Cortex of kidney (tissue), 1 donor: ENCODE results near the gene CPNE7.

Experiments
- DNase-seq: peaks from one replicate; lab custom pipeline; 2025; lab: John Stamatoyannopoulos, UW

CPNE7 gene

DNA sequence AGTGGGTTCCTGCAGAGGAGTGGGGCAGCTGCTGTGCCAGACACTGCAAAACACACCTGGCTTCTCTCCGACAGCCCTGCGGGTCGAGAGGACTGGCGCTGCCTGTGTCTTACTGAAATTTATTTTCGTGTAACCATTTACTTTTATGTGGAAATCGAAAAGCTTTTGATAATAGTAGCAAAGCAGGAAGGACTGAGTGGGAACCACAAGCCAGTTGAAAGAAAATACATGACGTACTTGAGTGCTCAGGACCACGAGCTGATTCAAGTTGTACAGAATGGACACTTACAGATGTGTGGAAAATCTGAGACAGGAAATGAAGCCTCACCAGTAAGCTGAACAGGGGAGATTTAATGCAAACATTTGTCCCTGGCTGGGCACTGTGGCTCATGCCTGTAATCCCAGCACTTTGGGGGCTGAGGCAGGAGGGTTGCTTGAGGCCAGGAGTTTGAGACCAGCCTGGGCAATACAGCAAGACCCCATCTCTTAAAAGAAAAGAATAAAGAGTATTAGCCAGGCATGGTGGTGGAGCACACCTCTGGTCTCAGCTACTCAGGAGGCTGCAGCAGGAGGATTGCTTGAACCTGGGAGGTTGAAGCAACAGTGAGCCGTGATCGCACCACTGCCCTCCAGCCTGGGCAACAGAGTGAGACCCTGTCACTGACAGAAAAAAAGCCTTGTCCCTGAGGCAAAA is 26.4 kb upstream of the CPNE7 start:
- DNase-seq: no peak

DNA sequence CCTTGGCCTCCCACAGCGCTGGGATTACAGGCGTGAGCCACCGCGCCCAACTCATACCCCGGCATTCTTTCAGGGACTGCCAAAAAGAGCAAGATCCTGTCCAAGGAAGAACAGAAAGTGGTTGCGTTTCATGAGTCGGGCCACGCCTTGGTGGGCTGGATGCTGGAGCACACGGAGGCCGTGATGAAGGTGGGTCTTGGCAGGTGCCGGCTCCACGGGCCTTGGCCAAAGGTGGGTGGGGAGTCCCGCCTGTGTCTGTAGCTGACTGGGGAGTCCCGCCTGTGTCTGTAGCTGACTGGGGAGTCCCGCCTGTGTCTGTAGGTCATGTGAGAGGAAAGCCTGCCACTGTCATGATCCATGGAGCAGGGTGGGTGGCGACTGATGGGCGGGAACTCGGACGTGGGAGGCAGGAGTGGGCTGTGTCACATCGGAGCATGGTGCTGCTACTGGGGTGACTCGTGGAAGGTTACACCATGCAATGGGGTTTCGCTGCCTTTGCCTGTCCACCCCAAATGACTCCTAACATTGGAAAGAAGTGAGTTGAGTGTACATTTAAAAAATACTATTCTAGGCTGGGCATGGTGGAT is 25.0 kb upstream of the CPNE7 start:
- DNase-seq: no peak

DNA sequence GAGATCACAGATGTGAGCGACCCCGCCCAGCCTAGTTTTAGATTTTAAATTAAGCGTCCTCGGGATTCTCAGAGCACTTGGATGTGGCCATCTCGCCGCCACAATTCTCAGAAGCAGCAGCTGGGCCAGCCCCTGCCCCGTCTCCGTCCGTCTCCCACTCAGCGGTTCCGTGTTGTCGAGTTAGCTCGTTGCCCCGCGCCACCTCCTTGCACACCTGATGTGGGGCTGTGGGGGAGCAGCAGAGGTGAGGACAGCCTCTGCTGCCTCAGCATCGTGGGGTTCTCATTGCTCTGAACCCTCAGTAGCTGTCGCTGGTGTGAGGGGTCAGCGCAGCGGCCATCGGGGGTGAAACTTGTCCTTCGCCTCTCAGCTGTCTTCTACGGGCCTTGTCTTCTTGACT is 23.2 kb upstream of the CPNE7 start:
- DNase-seq: no peak

DNA sequence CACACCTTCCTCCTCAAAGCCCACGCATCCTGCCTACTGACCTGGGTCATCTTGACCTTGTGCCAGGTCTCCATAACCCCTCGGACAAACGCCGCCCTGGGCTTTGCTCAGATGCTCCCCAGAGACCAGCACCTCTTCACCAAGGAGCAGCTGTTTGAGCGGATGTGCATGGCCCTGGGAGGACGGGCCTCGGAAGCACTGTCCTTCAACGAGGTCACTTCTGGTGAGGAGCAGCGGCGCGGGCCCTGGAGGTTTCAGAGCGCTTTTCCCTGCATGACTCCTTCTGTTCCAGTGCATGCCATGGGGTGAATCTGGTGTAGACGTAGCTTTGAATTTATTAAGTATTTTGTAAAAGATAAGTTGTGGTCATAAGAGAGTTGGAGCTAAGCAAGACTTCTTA is 22.6 kb upstream of the CPNE7 start:
- no peak for DNase-seq

DNA sequence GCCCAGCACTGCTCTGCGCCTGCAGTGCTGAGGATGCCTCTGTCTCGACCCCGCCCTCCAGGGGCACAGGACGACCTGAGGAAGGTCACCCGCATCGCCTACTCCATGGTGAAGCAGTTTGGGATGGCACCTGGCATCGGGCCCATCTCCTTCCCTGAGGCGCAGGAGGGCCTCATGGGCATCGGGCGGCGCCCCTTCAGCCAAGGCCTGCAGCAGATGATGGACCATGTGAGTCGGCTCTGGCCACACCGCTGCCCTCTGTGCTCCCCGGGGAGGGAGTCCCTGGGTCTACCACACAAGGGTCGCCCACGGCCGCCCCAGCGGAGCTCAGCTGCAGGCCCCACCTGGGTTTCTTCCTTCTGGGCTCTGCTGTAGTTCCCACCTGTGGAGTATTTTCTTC is 21.8 kb upstream of the CPNE7 start:
- DNase-seq: no peak

DNA sequence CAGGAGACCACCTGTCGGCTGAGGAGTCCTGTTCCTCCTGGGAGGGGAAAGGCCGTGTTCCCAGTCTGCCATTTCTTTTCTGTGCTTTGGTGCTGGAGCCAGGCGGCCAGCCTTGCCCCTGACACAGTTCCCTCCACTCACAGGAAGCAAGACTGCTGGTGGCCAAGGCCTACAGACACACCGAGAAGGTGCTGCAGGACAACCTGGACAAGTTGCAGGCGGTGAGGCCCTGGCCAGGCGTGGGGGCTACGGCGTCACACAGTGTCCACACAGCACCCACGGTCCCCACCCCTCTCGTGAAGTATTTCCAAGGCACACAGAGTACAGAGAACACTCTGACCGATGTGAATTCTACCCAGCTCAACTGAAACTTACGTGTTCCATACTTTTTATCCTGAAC is 21.2 kb upstream of the CPNE7 start:
- no peak for DNase-seq

DNA sequence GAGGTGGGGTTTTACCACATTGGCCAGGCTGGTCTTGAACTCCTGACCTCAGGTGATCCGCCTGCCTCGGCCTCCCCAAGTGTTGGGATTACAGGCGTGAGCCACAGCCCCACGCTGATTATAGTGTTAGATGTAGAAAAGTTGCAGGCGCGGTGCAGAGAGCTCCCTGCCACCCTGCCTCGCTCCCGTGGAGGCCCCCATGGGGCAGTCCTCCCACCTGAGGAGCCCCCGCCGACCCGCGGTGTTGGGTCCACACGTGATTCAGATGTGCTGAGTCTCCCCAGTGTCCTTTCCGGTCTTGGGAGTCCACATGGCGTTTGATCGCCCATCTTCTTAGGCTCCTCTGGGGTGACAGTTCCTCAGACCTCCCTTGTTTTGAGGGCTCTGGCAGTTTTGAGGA is 20.3 kb upstream of the CPNE7 start:
- no peak for DNase-seq

DNA sequence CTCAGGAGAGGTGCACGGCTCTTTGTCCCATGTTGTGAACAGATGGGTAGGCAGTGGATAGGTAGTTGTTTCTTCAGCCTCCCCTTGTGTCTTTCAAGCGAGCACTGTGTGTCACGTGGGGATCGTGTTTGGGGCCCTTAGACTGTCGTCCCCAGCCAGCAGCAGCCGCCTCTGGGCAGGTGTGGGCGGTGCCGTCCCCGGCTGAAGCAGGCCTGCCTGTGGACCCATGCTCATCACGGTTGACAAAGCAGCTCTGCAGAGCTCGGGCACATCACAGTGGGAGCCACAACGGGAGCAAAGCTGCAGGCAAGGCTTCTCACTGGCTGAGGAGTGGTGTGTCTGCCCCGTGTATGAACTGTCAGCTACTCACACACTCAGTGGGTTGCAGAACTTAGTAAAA is 19.8 kb upstream of the CPNE7 start:
- no peak for DNase-seq

DNA sequence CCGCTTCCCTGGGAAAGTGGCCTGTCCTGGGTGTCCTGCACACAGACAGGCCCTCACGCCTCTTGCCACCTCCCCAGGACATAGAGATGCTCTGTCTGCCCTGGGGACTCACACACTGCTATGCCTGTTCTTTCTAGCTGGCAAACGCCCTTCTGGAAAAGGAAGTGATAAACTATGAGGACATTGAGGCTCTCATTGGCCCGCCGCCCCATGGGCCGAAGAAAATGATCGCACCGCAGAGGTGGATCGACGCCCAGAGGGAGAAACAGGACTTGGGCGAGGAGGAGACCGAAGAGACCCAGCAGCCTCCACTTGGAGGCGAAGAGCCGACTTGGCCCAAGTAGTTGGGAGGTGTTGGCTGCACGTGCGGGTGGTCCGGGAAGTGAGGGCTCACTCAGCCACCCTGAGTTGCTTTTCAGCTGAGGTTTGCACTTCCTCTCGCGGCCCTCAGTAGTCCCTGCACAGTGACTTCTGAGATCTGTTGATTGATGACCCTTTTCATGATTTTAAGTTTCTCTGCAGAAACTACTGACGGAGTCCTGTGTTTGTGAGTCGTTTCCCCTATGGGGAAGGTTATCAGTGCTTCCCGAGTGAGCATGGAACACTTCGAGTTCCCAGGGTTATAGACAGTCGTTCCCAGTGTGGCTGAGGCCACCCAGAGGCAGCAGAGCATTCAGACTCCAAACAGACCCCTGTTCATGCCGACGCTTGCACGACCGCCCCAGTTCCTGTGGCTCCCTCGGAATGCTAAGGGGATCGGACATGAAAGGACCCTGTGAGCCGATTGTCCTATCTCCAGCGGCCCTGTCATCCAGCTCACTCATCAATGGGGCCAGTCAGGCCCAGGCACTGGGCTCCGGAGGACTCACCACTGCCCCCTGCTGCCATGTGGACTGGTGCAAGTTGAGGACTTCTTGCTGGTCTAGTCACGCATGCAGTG is 18.5 kb upstream of the CPNE7 start:
- no peak for DNase-seq

DNA sequence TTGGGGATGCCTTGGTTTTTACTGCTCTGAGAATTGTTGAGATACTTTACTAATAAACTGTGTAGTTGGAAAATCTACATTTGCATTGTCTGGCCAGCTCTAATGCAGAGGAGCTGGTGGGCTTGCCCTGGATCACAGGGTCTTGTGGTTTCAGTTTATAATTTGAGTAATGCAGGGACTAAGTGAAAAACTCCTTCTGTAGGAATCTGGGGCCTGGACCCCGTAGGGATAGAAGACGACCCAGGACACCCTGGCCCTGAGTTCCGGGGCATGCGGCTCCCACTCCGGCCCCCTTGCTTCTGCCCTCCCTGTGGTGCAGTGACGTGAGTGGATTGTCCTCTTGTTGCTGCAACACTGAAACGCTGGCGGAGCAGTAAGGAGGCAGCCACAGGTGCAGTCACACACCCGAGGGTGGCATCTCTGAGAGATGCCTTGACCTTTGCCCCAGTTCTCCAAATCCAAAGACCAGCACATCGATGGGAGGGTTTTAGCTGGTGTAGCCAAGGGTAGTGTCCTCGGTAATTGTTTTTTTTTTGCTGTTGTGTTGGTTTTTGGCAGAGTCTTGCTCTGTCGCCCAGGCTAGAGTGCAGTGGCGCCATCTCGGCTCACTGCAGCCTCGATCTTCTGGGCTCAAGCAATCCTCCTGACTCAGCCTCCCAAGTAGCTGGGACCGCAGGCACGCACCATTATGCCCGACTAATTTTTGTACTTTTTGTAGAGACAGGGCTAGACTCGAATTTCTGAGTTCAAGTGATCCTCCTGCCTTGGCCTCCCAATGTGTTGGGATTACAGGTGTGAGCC is 17.7 kb upstream of the CPNE7 start:
- no peak for DNase-seq

DNA sequence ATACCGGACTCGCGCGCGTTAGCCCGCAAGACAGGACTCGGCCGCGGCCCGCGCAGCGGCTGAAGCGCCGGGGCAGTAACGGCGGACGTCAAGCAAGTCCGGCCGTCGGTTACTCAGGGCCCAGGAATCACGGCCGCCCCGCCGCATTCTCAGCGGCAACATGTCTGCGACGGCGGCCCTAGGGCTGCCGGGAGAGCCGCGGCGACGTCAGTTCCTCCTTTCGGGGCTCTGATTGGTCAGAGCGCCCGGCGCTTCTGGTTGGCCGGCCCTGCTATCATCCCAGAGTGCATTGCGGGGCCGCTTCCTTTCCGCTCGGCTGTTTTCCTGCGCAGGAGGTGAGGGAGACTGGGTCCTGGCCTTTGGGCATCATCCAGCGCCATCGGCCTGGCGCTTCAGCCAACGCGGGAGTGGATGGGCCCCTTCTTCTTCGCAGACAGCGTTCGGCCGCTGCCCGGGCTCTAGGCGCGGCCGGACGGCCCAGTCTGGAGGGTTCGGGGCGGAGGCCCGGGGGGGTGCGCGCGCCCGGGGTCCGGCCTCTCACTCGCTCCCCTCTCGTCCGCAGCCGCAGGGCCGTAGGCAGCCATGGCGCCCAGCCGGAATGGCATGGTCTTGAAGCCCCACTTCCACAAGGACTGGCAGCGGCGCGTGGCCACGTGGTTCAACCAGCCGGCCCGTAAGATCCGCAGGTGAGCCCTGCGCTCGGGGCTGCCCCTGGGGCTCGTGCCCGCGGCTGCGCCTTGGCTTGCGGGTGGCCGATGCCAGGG is 15.0 kb upstream of the CPNE7 start, which contains the start of gene RPL13:
RPL13 (plus strand) TSS at position 305 of the 764 bp plus-strand sequence; CDS start at position 583, 278 bp downstream.
- DNase-seq: peak; percentile 87

DNA sequence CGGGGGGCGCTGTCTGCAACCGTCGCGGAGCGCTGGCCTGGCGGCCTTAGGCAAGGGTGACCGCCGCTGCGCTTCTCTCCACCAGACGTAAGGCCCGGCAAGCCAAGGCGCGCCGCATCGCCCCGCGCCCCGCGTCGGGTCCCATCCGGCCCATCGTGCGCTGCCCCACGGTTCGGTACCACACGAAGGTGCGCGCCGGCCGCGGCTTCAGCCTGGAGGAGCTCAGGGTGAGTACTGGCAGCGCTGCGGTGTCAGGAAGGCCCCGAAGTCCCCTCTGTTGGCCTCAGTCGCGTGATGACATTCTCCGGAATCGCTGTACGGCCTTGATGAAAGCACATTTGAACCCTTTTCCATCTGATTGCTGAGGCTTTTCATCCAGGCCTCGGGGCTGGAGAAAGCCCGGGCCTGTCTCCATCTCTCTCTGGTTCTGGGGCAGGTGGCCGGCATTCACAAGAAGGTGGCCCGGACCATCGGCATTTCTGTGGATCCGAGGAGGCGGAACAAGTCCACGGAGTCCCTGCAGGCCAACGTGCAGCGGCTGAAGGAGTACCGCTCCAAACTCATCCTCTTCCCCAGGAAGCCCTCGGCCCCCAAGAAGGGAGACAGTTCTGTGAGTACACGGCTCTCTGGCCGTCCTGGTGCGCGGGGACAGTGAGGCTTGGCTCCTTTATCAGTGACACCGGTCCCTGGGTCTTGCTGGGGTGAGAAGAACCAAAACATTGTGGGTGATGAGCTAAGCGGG is 14.2 kb upstream of the CPNE7 start:
- no peak for DNase-seq

DNA sequence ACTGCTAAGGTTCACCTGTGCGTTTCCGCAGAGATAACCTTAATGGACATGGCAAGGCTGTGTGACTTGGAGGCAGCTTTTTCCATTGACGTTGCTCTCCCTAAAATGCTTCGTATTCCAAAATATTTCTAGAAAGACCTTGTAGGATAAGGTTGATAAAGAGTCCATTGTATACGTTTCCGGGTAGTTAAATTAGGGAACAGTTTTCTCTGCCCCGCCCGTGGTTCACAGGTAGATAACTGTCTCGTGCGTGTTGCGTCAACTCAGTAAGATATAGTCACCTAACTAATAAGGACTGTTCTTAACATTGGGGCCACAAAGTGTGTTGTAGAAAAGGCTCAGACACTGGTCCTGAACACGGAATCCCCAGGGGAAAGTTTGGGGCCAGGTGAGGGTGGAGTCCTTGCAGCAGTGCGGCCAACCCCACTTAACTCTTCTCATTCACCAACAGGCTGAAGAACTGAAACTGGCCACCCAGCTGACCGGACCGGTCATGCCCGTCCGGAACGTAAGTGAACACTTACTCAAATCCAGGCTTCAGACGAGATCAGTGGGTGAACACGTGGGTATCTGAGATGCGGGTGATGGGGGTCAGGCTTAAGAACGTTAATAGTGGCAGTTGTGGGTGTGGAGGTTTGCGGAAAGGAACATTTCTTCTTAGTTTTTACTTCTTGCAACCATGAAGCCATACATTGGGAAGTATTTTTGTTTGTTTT is 13.5 kb upstream of the CPNE7 start:
- no peak for DNase-seq

DNA sequence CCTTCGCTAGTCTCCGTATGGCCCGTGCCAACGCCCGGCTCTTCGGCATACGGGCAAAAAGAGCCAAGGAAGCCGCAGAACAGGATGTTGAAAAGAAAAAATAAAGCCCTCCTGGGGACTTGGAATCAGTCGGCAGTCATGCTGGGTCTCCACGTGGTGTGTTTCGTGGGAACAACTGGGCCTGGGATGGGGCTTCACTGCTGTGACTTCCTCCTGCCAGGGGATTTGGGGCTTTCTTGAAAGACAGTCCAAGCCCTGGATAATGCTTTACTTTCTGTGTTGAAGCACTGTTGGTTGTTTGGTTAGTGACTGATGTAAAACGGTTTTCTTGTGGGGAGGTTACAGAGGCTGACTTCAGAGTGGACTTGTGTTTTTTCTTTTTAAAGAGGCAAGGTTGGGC is 12.6 kb upstream of the CPNE7 start:
- no peak for DNase-seq

DNA sequence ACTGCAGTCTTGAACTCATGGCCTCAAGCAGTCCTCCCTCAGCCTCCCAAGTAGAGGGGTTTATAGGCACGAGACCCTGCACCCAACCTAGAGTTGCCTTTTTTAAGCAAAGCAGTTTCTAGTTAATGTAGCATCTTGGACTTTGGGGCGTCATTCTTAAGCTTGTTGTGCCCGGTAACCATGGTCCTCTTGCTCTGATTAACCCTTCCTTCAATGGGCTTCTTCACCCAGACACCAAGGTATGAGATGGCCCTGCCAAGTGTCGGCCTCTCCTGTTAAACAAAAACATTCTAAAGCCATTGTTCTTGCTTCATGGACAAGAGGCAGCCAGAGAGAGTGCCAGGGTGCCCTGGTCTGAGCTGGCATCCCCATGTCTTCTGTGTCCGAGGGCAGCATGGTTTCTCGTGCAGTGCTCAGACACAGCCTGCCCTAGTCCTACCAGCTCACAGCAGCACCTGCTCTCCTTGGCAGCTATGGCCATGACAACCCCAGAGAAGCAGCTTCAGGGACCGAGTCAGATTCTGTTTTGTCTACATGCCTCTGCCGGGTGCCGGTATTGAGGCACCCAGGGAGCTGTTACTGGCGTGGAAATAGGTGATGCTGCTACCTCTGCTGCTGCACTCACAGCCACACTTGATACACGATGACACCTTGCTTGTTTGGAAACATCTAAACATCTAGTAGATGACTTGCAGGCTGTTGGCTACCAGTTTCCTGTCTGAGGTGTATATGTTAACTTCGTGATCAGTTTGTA is 11.7 kb upstream of the CPNE7 start:
- no peak for DNase-seq

DNA sequence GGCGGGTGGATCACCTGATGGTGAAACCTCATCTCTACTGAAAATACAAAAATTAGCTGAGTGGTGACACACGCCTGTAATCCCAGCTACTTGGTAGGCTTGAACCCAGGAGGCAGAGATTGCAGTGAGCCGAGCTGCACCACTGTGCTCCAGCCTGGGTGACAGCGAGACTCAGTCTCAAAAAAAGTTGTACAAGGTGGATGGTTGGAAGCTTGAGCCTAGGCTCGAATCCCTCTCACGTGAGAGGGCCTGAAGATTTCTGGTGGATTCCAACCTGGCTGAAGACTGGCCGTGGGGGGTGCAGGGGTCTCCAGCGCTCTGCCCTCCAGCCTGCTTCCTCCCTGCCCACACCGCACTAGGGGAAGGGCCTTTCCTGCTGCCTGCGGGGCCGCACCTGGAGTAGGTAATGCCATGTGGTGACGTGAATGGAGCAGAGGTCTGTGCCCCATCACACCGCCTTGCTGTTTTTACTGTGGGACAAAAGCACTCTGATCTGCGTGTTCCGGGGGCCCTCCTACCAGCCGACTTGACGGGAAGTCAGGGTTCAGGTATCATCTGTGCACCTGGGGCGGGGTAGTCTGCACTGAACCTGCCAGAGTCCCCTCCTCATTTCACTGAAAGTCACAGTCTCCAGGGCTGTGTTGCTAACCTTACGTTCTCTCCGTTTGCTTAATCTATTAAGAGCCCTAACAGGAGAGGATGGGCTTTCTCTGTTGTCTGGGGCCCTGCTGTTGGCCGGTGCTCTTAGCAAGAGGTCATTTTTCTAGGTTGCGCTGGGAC is 10.9 kb upstream of the CPNE7 start:
- DNase-seq: no peak

DNA sequence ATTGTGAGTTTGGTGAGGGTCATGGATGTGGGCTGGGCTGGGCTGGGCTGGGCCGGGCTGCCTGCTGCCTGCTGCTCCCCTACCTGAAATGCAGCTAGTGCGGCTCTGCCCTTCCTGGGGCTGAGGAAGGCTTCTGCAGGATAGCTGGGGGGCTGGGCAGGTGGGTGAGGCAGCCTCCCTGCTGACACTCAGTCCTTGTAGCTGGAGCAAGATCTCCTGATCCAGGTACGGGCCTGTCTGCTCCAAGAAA is 10.4 kb upstream of the CPNE7 start:
- DNase-seq: no peak

DNA sequence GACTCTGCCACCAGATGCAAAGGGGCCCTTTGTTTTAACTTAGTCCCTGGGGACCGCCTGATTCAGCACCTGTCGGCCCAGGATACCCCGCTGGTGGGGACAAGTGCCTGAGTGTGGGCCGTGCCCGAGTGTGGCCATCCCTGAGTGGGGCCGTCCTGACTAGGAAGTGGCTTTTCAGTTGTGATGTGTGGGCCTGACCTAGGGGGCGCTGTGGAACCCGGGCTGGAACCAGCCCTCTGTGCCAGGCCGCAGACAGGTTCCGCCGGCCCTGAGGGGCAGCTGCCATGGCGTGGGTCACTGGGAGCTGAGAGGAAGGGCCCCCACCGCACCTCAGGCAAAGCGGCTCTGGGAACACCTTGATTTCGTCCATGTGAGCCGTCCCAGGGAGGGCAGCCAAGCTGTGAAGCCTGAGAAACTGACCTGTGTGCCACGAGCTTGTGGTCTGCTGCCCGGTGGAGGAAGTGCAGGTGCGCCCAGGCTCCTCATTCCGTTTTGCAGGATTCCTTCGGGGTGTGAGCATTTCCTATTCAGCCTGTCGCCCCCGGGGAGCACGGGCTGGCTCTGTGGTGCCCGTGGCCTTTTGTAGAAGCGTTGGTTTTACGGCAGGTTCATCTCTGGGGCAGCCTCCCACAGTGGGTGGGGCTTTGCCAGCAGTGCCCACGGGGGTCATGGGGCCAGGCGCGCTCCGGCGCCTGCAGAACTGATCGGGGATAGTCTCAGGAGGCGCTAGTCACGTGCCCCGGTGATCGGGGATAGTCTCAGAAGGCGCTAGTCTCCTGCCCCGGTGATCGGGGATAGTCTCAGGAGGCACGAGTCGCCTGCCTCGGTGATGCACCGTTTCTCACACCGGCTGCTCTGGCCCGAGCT is 9.8 kb upstream of the CPNE7 start:
- no peak for DNase-seq
